HUES48 (cell line): ENCODE measurements around the gene HDAC4.
"Not testable (repeated sequence)": the region's sequence is repeated elsewhere in the genome, so short reads cannot be mapped to it uniquely, and the experiment has no call there.

Experiments
- H3K27ac ChIP-seq: one replicate; pipeline ENCODE4 v1.7.0; 2013; ENCODE audit warnings: low read depth, low read length, inconsistent platforms
- H3K27me3 ChIP-seq: 2 replicates; pipeline ENCODE4 v1.6.1; 2013; ENCODE audit warnings: mild to moderate bottlenecking, low read length; ENCODE audit not compliant: control insufficient read depth, insufficient read depth
- H3K36me3 ChIP-seq: 2 replicates; pipeline ENCODE4 v1.6.1; 2013; ENCODE audit warnings: low read length; ENCODE audit not compliant: control insufficient read depth, insufficient read depth
- H3K4me1 ChIP-seq: 2 replicates; pipeline ENCODE4 v1.6.1; 2013; ENCODE audit warnings: mild to moderate bottlenecking, low read length; ENCODE audit not compliant: control insufficient read depth, insufficient read depth
- H3K4me3 ChIP-seq: 2 replicates; pipeline ENCODE4 v1.5.1; 2013; ENCODE audit warnings: mild to moderate bottlenecking, low read depth, low read length
- H3K9ac ChIP-seq: 2 replicates; pipeline ENCODE4 v1.6.1; 2013; ENCODE audit warnings: mild to moderate bottlenecking, low read depth, low read length, moderate library complexity
- H3K9me3 ChIP-seq: 2 replicates; pipeline ENCODE4 v1.6.1; 2013; ENCODE audit warnings: low read length; ENCODE audit not compliant: control insufficient read depth, insufficient read depth

The HDAC4 gene

DNA sequence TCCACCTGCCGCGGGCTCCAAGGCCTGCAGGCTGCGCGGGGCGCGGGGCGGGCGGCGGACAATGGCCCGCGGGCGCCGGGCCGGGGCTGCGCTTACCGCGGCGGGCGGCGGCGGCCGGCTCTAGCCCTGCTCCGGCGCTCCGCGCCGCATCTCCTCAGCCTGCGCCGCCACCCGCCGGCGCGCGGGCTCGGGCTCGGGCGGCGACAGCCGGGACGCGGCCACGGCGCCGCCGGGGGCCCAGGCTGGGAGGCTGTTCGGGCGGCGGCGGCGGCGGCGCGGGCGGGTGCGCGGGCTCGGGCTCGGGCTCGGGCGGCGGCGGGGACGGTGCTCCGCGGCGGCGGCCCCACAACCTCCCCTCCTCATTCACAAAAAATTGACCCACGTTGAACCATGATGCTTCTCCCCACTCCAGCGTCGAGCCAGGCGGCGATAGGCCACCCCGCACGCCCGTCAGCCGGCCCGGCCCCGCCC is at the start of gene HDAC4:
TSS of gene HDAC4 (minus strand) at position 425 of the 471 bp plus-strand sequence. CDS start 48,321 bp downstream, outside the sequence.
- Histone ChIP-seq H3K36me3 (no peaks in the 10 kb centered on the region), H3K4me1 (peaks cover 19% of the 10 kb centered on the region), H3K4me3 (peak within 1 kb of the TSS; percentile 79), H3K27ac (peak within 1 kb of the TSS; percentile 97), H3K27me3 (no peaks in the 10 kb centered on the region), H3K9ac (peak within 1 kb of the TSS; percentile 98), H3K9me3 (no peaks in the 10 kb centered on the region)

DNA sequence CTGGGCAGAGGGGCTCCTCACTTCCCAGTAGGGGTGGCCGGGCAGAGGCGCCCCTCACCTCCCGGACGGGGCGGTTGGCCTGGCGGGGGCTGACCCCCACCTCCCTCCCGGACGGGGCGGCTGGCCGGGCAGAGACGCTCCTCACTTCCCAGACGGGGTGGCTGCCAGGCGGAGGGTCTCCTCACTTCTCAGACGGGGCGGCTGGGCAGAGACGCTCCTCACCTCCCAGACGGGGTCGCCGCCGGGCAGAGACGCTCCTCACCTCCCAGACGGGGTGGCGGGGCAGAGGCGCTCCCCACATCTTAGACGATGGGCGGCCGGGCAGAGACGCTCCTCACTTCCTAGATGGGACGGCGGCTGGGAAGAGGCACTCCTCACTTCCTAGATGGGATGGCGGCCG is 48.6 kb upstream of the HDAC4 start:
- H3K27ac ChIP-seq, H3K4me3 ChIP-seq, H3K36me3 ChIP-seq, H3K9ac ChIP-seq, H3K4me1 ChIP-seq, H3K27me3 ChIP-seq: not testable (repeated sequence)
- peaks cover 27% of the 10 kb centered on the region for H3K9me3 ChIP-seq

DNA sequence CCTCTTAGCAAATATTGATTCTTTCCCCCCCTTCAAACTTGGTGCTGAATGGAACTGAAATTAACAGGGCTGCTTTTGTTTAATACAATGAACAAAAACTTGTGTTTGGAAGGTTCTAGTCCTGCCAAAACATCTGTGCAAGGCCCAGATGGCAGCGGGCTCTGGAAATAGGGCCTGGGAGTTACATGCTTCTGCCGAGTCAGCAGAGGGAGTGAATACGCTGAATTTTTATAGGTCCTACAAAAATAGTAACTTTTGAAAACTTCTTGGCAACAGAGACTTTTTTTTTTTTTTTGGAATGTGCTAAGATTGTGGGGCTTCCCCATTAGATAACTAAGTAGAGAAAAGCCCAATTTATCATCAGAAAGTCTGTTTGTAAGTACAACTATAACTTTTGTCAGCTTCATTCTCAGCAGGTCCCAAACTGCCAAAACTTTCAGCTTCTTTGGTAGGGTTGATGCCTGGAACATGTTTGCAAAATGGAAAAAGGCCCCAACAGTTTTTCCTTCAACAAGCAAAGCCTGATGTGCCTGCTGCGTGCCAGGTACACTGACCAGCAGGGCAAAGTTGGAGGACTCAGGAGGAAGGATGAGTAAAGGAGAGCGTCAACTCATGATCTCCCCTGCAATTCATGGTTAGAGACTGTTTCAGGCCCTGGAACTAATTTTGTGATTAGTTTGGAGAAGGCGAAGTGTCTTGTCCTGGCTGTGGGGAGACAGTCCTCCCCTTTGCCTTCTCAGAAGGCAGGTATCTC is 45.1 kb upstream of the HDAC4 start:
- no peaks in the 10 kb centered on the region for H3K36me3 ChIP-seq
- no peak overlapping the region for H3K4me3 ChIP-seq
- peaks cover 10% of the 10 kb centered on the region for H3K4me1 ChIP-seq
- no peak overlapping the region for H3K27ac ChIP-seq
- no peak overlapping the region for H3K9ac ChIP-seq
- H3K27me3 ChIP-seq: no peaks in the 10 kb centered on the region
- H3K9me3 ChIP-seq: peaks cover 6% of the 10 kb centered on the region; the same call in 1 of the 2 replicates

DNA sequence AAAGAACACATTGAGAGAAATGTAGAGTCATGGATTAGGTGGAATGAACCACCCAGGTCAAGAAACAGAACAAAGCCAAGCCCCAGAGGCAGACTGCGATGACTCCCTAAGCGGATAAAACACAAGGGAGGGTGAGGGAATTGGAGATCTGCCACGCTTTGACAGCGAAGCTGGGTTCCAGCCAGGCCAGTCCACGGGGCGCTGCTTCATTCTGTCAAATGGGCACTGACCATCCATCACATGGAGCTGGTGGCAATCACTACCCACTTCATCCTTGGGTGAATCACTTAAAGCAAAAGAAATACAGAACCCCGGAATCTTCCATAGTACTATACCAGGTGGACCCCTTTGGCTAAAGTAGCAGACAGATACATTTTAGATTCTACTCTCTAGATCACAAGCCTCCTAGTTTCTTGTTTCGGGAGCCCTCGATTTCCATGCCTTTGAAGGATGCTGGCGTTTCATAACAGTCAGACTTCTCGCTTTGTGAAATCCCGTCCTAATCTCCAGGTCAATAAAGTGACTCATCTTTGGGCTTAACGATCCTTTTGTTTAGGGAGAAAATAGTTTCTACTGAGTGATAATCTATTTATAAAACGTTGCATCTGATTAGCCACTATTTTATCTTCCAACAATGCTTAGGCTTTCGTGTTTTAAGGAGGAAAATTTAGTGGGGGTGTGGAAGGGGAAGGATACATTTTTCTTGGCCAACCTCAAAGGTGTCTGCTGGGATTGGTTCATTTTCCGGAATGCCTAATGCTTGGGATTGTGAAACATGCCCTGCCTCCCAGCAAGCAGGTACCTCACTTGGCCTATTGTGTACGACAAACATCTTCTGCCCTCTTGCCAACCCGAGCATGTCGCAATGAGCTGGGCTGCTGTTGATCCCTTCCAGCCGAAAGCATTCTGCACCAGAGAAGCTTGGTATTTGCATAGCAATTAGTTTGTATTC is 44.1 kb upstream of the HDAC4 start:
- Histone ChIP-seq H3K9ac (no peak overlapping the region), H3K27ac (no peak overlapping the region), H3K4me3 (no peak overlapping the region), H3K36me3 (no peaks in the 10 kb centered on the region), H3K9me3 (0 out of 2 replicates have a peak, but pooled peaks cover 3% of the 10 kb centered on the region), H3K27me3 (peaks cover 5% of the 10 kb centered on the region; the same call in 1 of the 2 replicates), H3K4me1 (peaks cover 19% of the 10 kb centered on the region)

DNA sequence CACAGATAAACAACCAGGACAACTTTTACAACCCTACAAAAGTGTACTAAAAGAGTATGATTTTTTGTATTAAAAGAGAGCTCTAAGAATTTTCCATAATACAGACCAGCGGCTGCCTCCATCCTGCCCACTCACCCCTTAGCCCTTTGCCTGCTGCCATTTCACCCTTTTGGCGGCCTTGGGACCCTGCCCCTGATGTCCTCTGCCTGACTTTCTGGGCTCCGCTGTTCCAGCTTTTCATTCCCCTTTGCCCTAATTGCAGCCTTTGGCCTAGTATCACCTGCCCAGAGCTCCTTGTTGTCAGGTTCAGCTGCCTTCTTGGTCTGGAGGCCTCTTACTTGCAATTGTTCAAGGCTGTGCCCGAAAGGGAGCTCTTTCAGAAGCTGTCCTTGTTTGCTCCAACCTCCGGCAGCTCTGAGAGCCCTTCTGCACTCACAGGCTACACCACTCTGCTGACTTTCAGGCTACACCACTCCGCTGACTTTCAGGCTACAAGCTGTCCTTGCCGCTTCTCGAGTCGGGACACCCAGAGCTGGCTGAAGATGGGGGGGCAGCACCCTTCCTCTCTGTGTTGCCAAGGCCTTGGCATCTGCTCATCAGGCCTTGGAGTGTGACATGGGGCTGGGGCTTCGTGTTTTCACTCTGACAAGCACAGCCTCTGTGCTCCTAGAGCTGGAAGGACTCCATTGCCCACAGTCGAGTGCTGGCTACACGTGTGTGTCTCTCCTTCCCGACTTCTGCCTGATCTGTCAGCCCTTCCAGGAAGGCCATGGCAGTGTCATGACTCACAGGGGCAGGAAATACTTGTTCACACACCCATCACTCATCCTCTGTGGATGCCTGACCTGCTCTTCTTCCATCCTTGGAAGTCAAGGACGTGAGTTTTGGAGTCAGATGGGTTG is 43.1 kb upstream of the HDAC4 start:
- H3K9me3 ChIP-seq: 0 out of 2 replicates have a peak, but pooled peaks cover 3% of the 10 kb centered on the region
- H3K9ac ChIP-seq: no peak overlapping the region
- no peaks in the 10 kb centered on the region for H3K36me3 ChIP-seq
- peaks cover 19% of the 10 kb centered on the region for H3K4me1 ChIP-seq
- no peak overlapping the region for H3K27ac ChIP-seq
- H3K4me3 ChIP-seq: no peak overlapping the region
- H3K27me3 ChIP-seq: peaks cover 10% of the 10 kb centered on the region; the same call in 1 of the 2 replicates

DNA sequence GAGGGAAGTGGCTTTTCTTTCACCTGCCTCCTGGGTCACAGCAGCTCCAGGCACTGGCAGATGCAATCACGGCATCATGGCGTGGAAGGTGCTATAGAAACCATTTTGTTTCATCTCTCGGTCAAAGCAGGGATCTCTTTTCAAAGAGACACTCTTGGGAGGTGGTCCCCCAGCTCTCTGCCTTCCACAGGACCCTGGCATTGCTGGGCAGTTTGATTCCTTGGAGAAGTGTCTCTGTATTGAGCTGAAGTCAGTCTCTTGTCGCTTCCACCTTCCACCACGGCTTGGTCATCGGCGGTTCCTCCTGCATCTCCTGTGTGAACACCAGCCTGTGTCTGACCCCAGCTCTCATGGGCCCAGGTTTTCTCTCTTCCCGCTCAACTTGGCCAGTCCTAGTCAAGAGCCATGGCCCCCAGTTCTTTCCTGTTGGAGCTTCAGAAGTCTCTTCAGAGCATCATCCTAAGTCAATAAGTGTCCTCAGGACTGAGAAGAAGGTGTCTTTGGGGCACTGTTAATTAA is 42.3 kb upstream of the HDAC4 start:
- Histone ChIP-seq H3K27ac (no peak overlapping the region), H3K9me3 (0 out of 2 replicates have a peak, but pooled peaks cover 3% of the 10 kb centered on the region), H3K36me3 (no peaks in the 10 kb centered on the region), H3K27me3 (peaks cover 10% of the 10 kb centered on the region; the same call in 1 of the 2 replicates), H3K4me1 (peaks cover 19% of the 10 kb centered on the region), H3K4me3 (no peak overlapping the region), H3K9ac (no peak overlapping the region)

DNA sequence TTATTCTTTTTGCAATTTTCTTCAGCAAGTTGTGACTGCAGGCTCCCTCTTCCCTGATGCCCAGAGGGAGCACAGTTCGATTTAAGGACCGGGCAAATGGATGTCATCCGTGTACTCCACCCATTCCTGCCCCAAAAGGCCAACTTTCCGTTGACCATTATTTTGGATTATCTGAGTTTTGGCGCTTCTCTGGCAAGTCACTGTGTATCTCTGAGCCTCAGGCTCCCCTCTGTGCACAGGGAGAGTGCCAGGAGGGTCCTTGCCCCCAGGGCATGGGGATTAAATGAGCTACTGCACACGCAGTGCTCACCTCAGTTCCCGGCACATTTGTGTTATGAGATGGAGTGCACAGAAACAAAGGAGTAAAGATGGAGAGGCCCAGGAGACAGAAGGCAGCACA is 41.4 kb upstream of the HDAC4 start:
- Histone ChIP-seq H3K27ac (no peak overlapping the region), H3K9ac (no peak overlapping the region), H3K36me3 (no peaks in the 10 kb centered on the region), H3K4me3 (no peak overlapping the region), H3K9me3 (0 out of 2 replicates have a peak, but pooled peaks cover 2% of the 10 kb centered on the region), H3K4me1 (peaks cover 19% of the 10 kb centered on the region), H3K27me3 (peaks cover 10% of the 10 kb centered on the region; the same call in 1 of the 2 replicates)

DNA sequence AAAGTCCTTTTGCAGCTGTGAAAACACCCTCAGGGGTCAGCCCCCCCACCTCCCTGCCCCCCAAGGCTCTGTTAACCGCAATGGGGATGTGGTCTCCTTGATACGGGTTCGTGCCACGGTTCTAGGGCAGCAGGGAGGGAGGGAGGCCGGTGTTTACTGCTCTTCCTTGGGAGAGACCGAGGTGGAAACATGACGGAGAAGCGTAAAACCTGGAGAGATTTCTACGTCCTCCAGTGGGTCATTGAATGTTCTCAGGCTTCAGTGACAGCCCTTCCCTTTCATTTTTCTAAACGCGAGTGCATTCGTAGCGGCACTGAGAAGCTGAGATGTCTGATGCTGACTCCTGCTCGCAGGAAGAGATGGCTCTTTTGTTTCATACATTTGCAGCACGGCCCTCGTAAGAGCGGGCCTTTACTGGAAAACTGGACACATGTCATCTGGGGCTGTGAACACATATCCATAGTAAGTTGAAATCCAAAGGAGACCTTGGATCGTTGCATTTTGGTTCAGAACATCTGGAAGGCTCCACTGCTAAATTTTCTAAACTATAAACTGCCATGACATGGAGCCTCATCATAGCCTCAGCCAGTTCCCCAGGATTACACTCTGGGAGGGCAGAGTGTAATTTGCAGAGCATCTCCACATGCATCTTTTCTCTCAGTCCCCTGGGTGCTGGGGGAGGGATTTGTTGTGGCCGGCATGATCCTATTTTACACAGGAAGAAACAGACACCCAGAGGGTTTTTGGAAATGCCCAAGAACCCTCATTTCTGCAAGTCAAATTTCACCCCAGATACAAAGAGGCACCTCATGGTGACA is 40.6 kb upstream of the HDAC4 start:
- Histone ChIP-seq H3K4me3 (peak overlapping the region; percentile 44; the same call in 1 of the 2 replicates), H3K27ac (peak overlapping the region; percentile 4), H3K27me3 (peaks cover 10% of the 10 kb centered on the region; the same call in 1 of the 2 replicates), H3K9ac (no peak overlapping the region), H3K36me3 (no peaks in the 10 kb centered on the region), H3K9me3 (no peaks in the 10 kb centered on the region), H3K4me1 (peaks cover 19% of the 10 kb centered on the region)

DNA sequence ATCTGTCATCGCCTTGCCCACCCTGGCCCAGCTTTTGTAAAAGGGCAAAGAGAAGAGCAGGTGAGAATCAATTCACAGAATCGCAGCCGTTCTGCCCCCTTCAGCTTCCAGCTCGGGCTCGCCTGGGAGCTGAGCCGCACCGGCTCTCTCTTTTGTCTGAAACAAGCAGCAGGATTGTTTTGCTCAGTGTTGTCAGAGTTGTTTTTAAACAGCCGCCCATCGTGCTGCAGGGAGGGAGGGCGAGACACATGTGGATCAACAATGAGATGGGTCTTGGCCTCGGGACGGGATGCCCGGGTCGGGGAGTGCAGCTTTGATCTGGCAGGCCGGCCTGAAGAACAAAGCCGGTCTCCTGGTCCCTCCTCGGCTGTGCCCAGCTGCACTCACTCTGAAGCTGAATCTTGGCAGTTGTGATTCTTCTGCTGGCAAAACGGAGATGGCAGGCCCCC is 39.7 kb upstream of the HDAC4 start:
- Histone ChIP-seq H3K9me3 (no peaks in the 10 kb centered on the region), H3K36me3 (no peaks in the 10 kb centered on the region), H3K9ac (peak overlapping the region; percentile 37; the same call in 1 of the 2 replicates), H3K4me3 (peak overlapping the region; percentile 44), H3K4me1 (peaks cover 19% of the 10 kb centered on the region), H3K27ac (peak overlapping the region; percentile 75), H3K27me3 (peaks cover 10% of the 10 kb centered on the region; the same call in 1 of the 2 replicates)
